GM13976 (cell line): ENCODE measurements around the gene FAM110D.
A peak's percentile ranks its signal among the peaks of the same experiment; 100 is the strongest.

ENCODE experiments used
- DNase-seq: peaks from one replicate; pipeline ENCODE4 v3.0.0; 2012; ENCODE audit warnings: low spot score
- in situ Hi-C: fragments of 300-500 bp; cut with MboI; formaldehyde crosslinking; loops from one replicate; pipeline ENCODE4 v1.12.0; 2022; ENCODE audit warnings: low sequenced_read_pairs, mixed read lengths, inconsistent platforms; ENCODE audit not compliant: unreplicated experiment
- TF ChIP-seq, protein P1 (sequence below): IDR thresholded peaks from 2 replicates; pipeline ENCODE4 v1.5.1; 2012; ENCODE audit warnings: borderline replicate concordance, mild to moderate bottlenecking; ENCODE audit not compliant: insufficient read depth; ENCODE audit errors: extremely low read depth, missing control alignments, control extremely low read depth

The FAM110D gene

DNA sequence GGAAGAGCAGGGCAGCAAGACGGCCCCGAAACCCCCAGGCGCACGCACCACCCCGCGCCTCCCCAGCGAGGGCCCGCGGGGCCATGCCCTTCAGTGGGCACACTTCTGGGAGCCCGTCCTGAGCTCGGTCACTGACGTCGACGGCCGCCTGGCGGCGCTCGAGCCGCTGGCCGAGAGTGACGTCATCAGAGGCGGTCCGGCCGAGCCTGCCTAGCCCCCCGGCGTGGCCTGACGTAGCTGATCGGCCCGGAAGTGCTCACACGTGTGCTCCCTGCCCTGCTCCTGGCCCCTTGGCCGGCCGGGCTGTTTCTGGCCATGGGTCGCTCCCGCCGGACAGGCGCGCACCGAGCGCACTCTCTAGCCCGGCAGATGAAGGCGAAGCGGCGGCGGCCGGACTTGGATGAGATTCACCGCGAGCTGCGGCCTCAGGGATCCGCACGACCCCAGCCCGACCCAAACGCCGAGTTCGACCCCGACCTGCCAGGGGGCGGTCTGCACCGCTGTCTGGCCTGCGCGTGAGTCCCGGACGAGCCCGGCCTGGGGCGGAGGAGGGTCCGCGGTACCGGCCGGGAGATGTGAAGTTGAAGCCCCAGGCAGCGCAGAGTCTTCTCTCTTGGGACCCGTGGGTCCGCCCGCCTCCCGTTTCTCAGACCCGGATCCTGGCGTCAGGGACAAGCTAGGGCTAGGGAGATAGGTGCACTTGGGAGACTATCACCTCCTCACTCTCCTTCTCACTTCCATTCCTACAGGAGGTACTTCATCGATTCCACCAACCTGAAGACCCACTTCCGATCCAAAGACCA, 11.0 kb downstream of the FAM110D start, which contains the start of gene ZNF593:
Gene ZNF593 (plus strand): TSS at position 240 of the 803 bp plus-strand sequence. CDS start 76 bp downstream, at position 316.
- DNase-seq, result peak; percentile 100
- TF ChIP-seq, protein P1, sequence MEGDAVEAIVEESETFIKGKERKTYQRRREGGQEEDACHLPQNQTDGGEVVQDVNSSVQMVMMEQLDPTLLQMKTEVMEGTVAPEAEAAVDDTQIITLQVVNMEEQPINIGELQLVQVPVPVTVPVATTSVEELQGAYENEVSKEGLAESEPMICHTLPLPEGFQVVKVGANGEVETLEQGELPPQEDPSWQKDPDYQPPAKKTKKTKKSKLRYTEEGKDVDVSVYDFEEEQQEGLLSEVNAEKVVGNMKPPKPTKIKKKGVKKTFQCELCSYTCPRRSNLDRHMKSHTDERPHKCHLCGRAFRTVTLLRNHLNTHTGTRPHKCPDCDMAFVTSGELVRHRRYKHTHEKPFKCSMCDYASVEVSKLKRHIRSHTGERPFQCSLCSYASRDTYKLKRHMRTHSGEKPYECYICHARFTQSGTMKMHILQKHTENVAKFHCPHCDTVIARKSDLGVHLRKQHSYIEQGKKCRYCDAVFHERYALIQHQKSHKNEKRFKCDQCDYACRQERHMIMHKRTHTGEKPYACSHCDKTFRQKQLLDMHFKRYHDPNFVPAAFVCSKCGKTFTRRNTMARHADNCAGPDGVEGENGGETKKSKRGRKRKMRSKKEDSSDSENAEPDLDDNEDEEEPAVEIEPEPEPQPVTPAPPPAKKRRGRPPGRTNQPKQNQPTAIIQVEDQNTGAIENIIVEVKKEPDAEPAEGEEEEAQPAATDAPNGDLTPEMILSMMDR, result peak; percentile 97
- in situ Hi-C loops, result no loop called here

DNA sequence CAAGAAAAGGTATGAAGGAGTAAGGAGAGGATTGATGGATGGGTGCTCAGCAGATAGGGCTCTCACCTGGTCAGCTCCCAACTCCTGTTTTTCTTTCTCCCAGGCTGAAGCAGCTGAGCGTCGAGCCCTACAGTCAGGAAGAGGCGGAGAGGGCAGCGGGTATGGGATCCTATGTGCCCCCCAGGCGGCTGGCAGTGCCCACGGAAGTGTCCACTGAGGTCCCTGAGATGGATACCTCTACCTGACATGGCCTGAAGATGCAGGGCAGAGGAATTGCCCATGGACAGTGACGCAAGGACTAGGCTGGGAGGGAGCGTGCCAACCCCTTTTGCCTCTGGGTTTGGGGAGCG, 11.6 kb downstream of the FAM110D start:
- DNase-seq, result no peak
- in situ Hi-C loops, result no loop called here
- TF ChIP-seq, protein P1, result no peak

DNA sequence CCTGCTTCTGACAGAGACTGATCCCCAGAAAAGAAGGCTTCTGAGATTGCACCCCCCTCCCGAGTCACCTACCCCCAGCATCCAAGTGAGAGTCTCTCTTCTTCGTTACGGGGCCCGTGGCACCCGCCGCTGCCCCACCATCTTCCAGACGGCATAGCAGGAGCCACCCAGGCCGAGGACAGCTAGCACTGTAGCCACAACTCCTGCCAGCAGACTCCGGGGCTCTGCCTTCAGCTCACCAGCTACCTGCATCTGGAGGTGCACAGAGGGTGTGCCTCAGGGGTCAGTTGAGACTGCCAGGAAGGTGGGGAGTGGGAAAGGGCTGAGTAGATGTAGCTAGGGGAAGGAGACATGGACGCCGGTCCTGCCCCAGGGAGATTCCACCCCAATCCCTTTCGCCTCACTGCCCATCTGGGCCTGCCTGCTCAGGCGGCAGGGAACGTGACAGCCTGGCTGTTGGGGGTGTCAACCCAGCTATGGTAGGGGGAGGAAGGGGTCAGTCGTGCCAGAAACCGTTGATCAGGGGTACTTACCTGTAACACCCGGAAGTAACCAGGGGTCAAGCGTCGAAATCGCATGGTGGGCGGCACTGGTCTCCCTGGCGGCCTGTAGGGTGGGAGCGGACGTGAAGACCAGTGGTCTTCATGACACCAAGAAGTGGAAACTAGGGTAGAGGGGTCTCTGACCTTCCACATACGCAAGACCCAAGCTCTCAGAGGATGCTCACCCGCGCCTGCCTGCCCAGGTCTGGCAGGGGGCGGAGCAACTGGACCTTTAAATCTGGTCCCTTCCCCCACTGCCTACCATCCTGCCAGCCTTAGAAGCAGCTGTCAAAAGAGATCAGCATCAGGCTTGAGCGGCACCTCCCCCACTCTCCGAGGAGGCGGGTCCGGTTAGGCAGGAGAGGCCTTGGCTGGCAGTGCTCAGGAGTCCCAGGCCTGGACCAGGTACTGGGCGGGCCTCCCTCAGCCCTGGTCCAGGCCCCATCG, 12.5 kb downstream of the FAM110D start, which contains the start of gene ZNF593OS:
Gene ZNF593OS (minus strand): TSS at position 749 of the 989 bp plus-strand sequence. CDS start 171 bp downstream, at position 578.
- DNase-seq, result peak; percentile 28
- in situ Hi-C loops, result no loop called here
- TF ChIP-seq, protein P1, result no peak

DNA sequence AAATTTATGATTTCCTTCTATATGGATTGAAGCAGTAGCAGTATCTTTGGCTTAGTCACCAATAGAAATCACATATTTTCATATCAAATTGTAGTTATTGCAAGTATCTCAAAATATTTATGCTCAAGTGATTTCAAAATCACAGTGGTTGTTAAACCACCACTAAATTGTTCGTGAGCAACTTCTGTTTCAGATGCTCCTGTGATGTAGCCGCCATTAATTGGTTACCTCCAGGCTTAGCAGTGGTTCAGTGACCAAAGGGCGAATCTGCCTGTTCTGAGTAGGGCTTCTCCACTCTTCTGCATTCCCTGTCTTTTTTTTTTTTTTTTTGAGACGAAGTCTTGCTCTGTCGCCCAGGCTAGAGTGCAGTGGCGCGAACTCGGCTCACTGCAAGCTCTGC, 16.5 kb downstream of the FAM110D start:
- in situ Hi-C loops, result no loop called here
- TF ChIP-seq, protein P1, result no peak
- DNase-seq, result no peak

DNA sequence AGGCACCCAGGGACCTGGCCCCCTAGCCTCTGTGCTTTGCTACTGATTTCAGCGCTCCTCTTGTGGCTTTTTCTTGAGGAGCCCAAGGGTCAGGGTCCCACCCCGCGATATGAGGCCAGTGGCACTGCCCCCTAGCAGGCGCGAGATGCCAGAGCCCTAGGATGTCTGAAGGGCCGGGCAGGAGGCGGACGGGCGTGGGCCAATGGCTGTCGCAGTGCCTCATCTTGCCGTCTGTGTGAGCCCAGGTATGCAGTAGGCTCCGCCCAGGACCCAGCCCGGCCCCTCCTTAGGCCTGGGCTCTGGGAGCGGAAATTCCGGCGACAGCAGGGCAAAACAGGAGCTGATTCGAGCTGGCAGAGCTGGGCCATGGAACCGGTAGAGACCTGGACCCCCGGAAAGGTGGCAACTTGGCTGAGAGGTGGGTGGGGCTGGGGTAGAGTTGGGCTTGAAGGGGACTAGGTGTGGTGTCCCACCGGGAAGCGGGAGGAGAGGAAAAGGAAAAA, 18.4 kb downstream of the FAM110D start, which contains the start of gene CNKSR1:
Gene CNKSR1 (plus strand): TSS at position 310 of the 503 bp plus-strand sequence. CDS start 57 bp downstream, at position 367.
- no peak for DNase-seq
- in situ Hi-C loops, result no loop called here
- TF ChIP-seq, protein P1, result no peak

DNA sequence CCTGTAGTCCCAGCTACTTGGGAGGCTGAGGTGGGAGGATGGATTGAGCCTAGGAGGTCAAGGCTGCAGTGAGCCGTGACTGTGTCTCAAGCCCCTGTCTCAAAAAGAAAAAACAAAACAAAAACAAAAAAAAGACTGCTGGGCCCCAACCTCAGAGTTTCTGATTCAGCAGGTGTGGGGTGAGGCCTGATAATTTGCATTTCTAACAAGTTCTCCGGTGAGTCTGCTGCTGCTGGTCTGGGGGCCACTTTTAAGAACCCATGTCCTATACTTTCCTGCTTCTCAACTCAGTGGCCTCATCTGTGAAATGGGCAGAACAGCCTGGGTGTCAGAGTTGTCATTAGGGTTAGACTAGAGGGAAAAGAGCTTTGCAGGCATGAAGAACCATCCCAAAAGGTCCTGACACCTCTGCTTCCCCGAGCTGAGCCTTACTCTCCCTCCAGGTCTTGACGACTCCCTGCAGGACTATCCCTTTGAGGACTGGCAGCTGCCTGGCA, 21.2 kb downstream of the FAM110D start:
- in situ Hi-C loops, result no loop called here
- TF ChIP-seq, protein P1, result no peak
- DNase-seq, result no peak
